HG02885 (cell line): ENCODE data around the gene CAP1.
"Not testable (repeated sequence)": the region's sequence is repeated elsewhere in the genome, so short reads cannot be mapped to it uniquely, and the experiment has no call there.

Source experiments
- ATAC-seq: cut with Tn5 transposase; IDR thresholded peaks from one replicate; pipeline ENCODE4 v1.9.1; 2021; ENCODE audit warnings: mild to moderate bottlenecking; ENCODE audit not compliant: unreplicated experiment, poor library complexity

Gene CAP1, protein sequence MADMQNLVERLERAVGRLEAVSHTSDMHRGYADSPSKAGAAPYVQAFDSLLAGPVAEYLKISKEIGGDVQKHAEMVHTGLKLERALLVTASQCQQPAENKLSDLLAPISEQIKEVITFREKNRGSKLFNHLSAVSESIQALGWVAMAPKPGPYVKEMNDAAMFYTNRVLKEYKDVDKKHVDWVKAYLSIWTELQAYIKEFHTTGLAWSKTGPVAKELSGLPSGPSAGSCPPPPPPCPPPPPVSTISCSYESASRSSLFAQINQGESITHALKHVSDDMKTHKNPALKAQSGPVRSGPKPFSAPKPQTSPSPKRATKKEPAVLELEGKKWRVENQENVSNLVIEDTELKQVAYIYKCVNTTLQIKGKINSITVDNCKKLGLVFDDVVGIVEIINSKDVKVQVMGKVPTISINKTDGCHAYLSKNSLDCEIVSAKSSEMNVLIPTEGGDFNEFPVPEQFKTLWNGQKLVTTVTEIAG

GRCh38 chr1:40040511-40041465 lies at the start of gene CAP1:
CAP1 (plus strand) TSS chr1:40040729; CDS start chr1:40059347, 18,618 bp downstream.
- peak; percentile 87 for ATAC-seq

- ATAC-seq, result no peak
Measured at GRCh38 chr1:39992234-39992633, 48.3 kb upstream of the CAP1 start.

- no peak for ATAC-seq
Measured at GRCh38 chr1:39992888-39993287, 47.6 kb upstream of the CAP1 start.

DNA sequence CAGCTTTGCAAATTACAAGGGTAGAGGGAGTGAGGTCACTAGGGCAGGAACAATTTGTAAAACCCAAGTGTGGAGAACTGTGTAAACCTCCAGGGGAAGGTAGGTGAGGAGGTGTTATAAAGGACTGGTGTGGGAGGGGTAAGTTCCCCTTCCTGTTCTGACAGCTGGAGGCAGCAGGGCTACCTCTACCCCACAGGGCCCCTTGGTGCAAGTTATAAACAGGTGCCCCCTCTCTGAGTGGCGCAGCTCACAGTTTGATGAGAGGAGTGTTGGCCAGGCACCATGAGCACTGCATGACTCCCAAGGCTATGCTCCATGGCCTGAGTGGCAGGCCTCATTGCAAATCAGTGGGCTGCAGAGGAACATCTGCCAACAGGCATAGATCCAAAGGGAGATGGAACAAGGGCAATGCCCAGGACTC lies 44.5 kb upstream of the CAP1 start:
- ATAC-seq, result peak; percentile 72

- ATAC-seq, result no peak
Measured at GRCh38 chr1:39996396-39997004, 44.0 kb upstream of the CAP1 start.

DNA sequence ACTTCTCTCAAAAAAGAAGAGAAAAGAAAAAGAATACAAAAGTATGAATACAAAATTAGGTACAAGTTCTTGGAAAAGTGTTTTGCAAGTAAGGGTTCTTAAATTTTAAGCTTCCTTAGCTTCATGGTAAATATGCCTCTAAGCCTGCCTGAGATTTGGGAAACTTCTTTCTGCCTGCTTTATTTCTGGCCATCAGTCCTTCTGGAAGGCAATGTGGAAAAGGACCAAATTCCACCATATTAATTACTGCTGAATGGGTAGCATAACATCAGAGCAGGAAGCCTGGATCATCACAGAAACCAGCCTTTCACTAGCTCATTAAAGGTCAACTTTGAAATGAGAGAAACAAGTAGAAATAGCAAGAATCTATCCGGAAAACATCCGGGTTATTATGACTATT lies 39.1 kb upstream of the CAP1 start:
- ATAC-seq, result no peak

- ATAC-seq, result no peak
Measured at GRCh38 chr1:40003156-40004093, 37.1 kb upstream of the CAP1 start.

- no peak for ATAC-seq
Measured at GRCh38 chr1:40004857-40005256, 35.7 kb upstream of the CAP1 start.

DNA sequence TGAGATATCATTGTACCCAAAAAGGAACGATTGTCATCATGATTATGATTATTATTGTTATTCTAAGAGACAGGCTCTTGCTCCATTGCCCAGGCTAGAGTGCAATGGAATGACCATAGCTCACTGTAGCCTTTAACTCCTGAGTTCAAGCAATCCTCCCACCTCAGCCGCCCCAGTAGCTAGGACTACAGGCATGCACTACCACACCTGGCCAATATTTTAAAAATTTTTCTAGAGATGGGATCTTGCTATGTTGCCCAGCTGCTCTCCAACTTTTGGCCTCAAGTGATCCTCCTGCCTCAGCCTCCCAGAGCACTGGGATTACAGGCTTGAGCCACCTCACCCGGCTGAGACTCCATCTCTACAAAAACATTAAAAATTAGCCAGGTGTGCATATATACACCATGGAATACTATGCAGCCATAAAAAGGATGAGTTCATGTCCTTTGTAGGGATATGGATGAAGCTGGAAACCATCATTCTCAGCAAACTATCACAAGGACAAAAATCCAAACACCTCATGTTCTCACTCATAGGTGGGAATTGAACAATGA lies 33.0 kb upstream of the CAP1 start:
- ATAC-seq, result not testable (repeated sequence)

DNA sequence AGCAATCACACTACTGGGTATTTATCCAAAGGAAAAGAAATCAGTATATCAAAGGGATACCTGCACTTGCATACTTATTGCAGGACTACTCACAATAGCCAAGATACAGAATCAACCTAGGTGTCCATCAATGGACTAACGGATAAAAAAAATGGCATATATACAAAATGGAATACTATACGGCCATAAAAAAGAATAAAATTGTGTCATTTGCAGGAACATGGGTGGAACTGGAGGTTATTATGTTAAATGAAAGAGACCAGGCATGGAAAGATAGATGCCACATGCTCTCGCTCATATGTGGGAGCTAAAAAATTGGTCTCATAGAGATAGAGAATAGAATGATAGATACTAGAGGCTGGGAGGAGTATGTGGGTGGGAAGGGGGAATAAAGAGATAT lies 29.3 kb upstream of the CAP1 start:
- no peak for ATAC-seq

GRCh38 chr1:40014253-40014706 lies 26.2 kb upstream of the CAP1 start:
- ATAC-seq, result no peak

DNA sequence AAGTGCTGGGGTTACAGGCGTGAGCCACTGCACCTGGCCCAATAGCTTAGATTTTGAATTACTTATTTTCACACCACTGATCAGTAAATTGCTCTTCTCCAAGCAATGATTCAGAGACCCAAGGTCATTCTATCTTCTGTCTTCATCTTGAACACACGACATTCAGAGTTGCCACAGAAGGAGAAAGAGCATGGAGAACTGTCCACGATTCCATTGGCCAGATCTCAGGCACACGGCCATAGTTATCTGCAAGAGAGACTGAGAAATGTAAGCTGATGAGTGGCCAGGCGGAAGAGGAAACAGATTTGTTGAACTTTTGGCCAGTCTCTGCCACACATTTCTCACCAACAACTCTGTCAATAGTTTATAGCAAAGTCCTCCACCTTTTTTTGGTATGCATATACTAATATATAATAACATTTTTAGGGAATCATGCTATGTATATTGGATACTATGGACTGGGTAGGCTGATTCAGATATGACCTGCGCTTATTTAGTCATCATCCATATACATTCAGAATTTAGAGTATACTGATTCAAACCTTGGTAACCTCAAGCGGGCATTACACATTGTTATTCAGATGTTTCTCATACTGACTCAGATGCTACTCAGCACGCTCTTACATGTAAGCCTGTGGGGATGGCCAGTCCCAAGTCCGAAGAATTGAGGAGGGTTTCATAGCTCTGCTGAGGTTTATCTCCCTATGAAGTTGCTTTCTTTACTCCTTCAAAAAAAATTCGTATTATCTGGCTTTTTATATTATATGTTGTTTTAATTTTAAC lies 25.5 kb upstream of the CAP1 start:
- ATAC-seq, result no peak

DNA sequence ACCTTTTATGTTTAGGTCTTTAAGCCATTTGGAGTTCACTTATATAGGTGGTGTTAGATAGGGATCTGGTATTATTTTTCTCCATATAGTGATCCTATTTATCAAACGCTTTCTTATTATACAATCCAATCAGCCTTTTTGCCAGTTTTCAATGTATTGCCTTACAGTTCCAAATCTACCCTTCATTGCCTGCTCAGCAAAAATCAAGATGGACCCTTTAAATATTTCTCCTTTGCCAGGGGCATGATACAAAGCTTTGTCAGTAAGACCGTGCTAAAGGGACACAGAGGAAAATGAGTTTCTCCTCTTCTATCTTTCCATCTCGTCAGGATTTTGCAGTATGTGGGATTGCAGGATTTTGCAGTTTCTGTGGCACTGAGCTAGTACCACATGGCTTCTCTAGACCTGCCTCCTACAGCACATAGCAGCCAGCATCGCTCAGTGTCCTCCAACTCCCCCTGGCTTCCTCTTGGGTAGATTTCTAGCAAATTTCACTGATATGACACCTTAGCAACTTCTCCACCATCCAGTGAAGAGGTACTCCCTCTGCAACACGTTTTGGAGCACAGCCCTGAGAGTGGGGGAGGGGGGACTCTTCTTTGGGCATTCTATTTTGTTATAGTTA lies 22.5 kb upstream of the CAP1 start:
- no peak for ATAC-seq

DNA sequence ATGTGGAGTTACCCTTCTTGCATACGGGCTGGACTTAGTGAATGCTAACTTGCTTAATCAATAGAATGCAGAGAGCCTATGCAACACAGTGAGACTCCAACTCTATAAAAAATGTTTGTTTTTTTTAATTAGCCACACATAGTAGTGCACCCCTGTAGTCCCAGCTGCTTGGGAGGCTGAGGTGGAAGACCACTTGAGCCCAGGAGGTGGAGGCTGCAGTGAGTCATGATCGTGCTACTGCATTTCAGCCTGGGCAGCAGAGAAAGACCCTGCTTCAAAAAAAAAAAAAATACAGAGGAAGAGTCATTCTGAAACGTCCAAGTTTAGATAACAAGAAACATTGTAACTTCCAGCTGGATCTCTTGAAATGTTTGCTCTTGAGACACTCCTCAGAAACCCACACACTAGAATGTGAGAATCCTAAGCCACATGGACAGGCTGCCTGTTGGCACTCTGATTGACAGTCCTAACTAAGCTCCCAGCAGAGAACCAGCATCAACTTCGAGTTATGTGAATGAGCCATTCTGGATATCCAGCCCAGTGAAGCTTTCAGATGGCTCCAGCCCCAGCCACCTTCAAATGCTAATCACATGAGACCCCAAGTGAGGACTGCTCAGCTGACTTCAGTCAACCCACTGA lies 20.0 kb upstream of the CAP1 start:
- ATAC-seq, result no peak

GRCh38 chr1:40023379-40023944 lies 17.1 kb upstream of the CAP1 start:
- no peak for ATAC-seq

DNA sequence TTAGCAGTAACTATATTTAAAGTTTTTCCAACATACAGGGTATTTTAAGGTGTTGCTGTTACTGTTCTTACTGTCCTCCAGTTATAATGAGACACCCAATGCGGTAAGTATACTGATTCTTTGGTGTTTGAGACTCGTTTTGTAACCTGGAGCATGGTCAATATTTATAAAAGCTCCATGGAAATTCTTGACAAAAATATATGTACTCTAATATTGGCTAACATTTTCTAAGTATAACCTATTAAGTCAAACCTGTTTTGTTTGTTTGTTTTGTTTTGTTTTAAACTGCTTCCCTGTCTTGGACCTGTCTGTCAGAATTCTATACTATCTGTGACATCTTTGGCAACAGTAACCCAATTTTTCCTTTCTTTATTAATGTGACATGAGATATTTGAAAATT lies 15.9 kb upstream of the CAP1 start:
- ATAC-seq, result no peak

DNA sequence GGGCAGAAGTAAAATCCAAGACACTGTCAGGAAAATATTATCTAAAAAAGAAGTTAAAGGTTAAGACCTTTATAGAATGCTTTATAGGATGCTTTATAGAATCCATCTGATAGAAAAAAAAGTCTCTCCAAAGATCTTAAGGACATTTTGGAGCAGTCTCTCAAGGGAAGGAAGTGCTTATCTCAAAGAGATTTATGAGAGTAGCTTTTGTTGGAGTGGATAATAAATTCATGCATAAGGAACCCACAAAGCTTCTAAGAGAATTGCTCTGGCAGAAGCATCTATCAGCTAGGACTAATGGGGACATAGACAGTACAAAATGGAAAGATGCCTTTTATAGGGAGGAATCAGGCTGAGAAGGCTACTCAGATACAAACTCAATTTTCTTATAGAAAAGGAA lies 12.9 kb upstream of the CAP1 start:
- ATAC-seq, result no peak
